HepG2 (cell line): ENCODE measurements around the gene MYO1G. TPM values are rescaled to one million over a fixed set of nuclear protein-coding genes. Genes with fewer than 3 reads are reported as not detected.

Source experiments
- ATAC-seq: fragments of 200-7000 bp; cut with Tn5 transposase; 3 replicates; pipeline ENCODE4 v1.9.1; 2020; ENCODE audit warnings: mild to moderate bottlenecking, moderate library complexity
- BruUV-seq: library from RNA; stranded (reverse); fragments of 400-500 nt; replicated peaks from 2 replicates; lab custom pipeline; 2021; lab: Mats Ljungman, UMichigan
- CTCF ChIA-PET: fragments of 300-600 bp; formaldehyde crosslinking; extraction: SDS; loops from one replicate; lab custom pipeline; 2021; ENCODE audit warnings: low total read pairs, inconsistent platforms, low intra/inter-chr PET ratio; lab: Yijun Ruan, JAX
- POLR2A ChIA-PET: fragments of 350-600 bp; sonication (Branson Sonifier 250); formaldehyde crosslinking; loops from one replicate; lab custom pipeline; 2020; ENCODE audit warnings: antibody characterized with exemption, inconsistent platforms; lab: Yijun Ruan, JAX
- DNase-seq: peaks from one replicate; pipeline ENCODE4 v3.0.0-alpha.2; 2015; ENCODE audit warnings: low spot score
- FAIRE-seq: peaks from 3 replicates; lab custom pipeline; 2011; peaks lifted over from hg19 to GRCh38; lab: Jason Lieb, UNC
- H2AFZ ChIP-seq: one replicate; pipeline ENCODE4 v1.6.1; 2011; ENCODE audit warnings: low read length, inconsistent platforms
- H3K27ac ChIP-seq: fragments of 300-600 bp; 3 replicates; pipeline ENCODE4 v1.8.0; 2011; ENCODE audit warnings: mixed run types, mild to moderate bottlenecking, mixed read lengths, low read length, inconsistent platforms; ENCODE audit not compliant: insufficient read depth; ENCODE audit errors: extremely low read length
- H3K27me3 ChIP-seq, 2 experiments: fragments of 200-600 bp in 1 of 2; 2 replicates in 1 of 2; 3 replicates in 1 of 2; pipeline versions ENCODE4 v1.6.0 to v1.8.0; 2011; ENCODE audit warnings: low read length in 2 of 2, mild to moderate bottlenecking in 2 of 2, moderate library complexity in 2 of 2, inconsistent platforms in 1 of 2; ENCODE audit not compliant: insufficient read depth in 2 of 2, control insufficient read depth in 1 of 2
- H3K36me3 ChIP-seq, 2 experiments: fragments of 200-600 bp in 1 of 2; replicated peaks in 1 of 2; 2 replicates in 1 of 2; 3 replicates in 1 of 2; pipeline versions ENCODE4 v1.5.1 to v1.8.0; 2011; ENCODE audit warnings: low read length in 2 of 2, inconsistent platforms in 1 of 2; ENCODE audit not compliant: insufficient read depth in 2 of 2, control insufficient read depth in 1 of 2
- H3K4me1 ChIP-seq: 2 replicates; pipeline ENCODE4 v1.5.1; 2012; ENCODE audit warnings: low read length, inconsistent platforms; ENCODE audit not compliant: insufficient read depth
- H3K4me2 ChIP-seq: 2 replicates; pipeline ENCODE4 v1.6.0; 2011; ENCODE audit warnings: low read depth, low read length, inconsistent platforms
- H3K4me3 ChIP-seq, 3 experiments: fragments of 200-600 bp in 1 of 3; sonication (generic), shearing (Covaris generic) in 1 of 3; replicated peaks in 1 of 3; 2 replicates each; pipeline ENCODE4 v1.5.1; 2011 to 2016; ENCODE audit warnings: low read length in 3 of 3, inconsistent platforms in 2 of 3, low read depth in 2 of 3, mild to moderate bottlenecking in 2 of 3, control low read depth in 1 of 3, mixed read lengths in 1 of 3; ENCODE audit not compliant: insufficient read depth in 1 of 3
- H3K79me2 ChIP-seq: one replicate; pipeline ENCODE4 v1.6.1; 2011; ENCODE audit warnings: low read length, inconsistent platforms; ENCODE audit not compliant: insufficient read depth
- H3K9ac ChIP-seq: 2 replicates; pipeline ENCODE4 v1.6.0; 2011; ENCODE audit warnings: mild to moderate bottlenecking, low read depth, low read length, inconsistent platforms; ENCODE audit not compliant: insufficient read depth
- H3K9me3 ChIP-seq: 2 replicates; pipeline ENCODE4 v1.5.1; 2012; ENCODE audit warnings: mild to moderate bottlenecking, low read length
- H4K20me1 ChIP-seq: 2 replicates; pipeline ENCODE4 v1.6.0; 2011; ENCODE audit warnings: inconsistent platforms, mild to moderate bottlenecking, low read length, moderate library complexity; ENCODE audit not compliant: insufficient read depth
- FOXM1 ChIP-seq: sonication (generic); formaldehyde crosslinking; IDR thresholded peaks from 2 replicates; pipeline ENCODE4 v1.5.0; 2020; ENCODE audit warnings: missing genetic modification reagents
- ZNF44 ChIP-seq: sonication (generic); formaldehyde crosslinking; IDR thresholded peaks from 2 replicates; pipeline ENCODE4 v1.5.1; 2020; ENCODE audit warnings: mild to moderate bottlenecking, missing genetic modification reagents
- ZNF687 ChIP-seq: sonication (generic); formaldehyde crosslinking; IDR thresholded peaks from 2 replicates; pipeline ENCODE4 v1.5.1; 2020; ENCODE audit warnings: mild to moderate bottlenecking, missing genetic modification reagents, moderate library complexity
- WGBS: methylation state at CpG from one replicate; pipeline ENCODE4 v1.1.6; 2017; ENCODE audit warnings: low lambda C conversion rate; 5-methylcytosine and 5-hydroxymethylcytosine counted together
- in situ Hi-C: cut with HindIII; loops from 2 replicates; pipeline ENCODE4 v1.10.0; 2017; ENCODE audit warnings: low pct_unique_long_range_greater_than_20kb; ENCODE audit not compliant: extremely low pct_ligation_motif_present
- intact Hi-C: fragments of 100-400 bp; cut with micrococcal nuclease; formaldehyde crosslinking; loops from one replicate; pipeline ENCODE4 v1.10.0; 2022; ENCODE audit not compliant: unreplicated experiment
- polyA plus RNA-seq, 8 experiments: library from polyadenylated mRNA; depleted of rRNA in 3 of 8; stranded (reverse) in 7 of 8; unstranded in 1 of 8; fragments of >200 nt; fragmentation: Illumina TruSeq in 4 of 8; extraction: Trizol in 4 of 8; gene quantifications; 2 replicates each; pipeline versions ENCODE4 v1.2.1 to v1.2.3, GENCODE V29; 2011 to 2016; ENCODE audit warnings: low read depth in 4 of 8, missing spikeins in 1 of 8, mixed read lengths in 1 of 8; ENCODE audit not compliant: insufficient read depth in 1 of 8
- total RNA-seq, 5 experiments: library from RNA; depleted of rRNA; stranded (reverse); fragments of >200 nt; fragmentation: Illumina TruSeq; extraction: Trizol; gene quantifications; 2 replicates each; pipeline ENCODE4 v1.2.3, GENCODE V29; 2016; ENCODE audit warnings: low read depth in 1 of 5
- TF ChIP-seq, protein P1 (sequence below): sonication (generic); formaldehyde crosslinking; IDR thresholded peaks from 2 replicates; pipeline ENCODE4 v1.4.0; 2020; ENCODE audit warnings: missing genetic modification reagents

The MYO1G gene
- total and polyA plus RNA-seq, 2 of the 13 experiments (the other 11 are each of a cell fraction or from before 2014, with no cell fraction given), result 0.29 to 1.1 TPM

- peak; percentile 19 for TF ChIP-seq ZNF687 (CRISPR knock-in tag)
- TF ChIP-seq, all 625 proteins: peak for 3
Measured at GRCh38 chr7:44961844-44962482, 16.9 kb downstream of the MYO1G start (continued).

- no peak for DNase-seq
- CTCF ChIA-PET, result no interaction called here
- no peak overlapping the region for H3K4me3 ChIP-seq
- BruUV-seq, result no TSS peak
- TF ChIP-seq, protein P1, sequence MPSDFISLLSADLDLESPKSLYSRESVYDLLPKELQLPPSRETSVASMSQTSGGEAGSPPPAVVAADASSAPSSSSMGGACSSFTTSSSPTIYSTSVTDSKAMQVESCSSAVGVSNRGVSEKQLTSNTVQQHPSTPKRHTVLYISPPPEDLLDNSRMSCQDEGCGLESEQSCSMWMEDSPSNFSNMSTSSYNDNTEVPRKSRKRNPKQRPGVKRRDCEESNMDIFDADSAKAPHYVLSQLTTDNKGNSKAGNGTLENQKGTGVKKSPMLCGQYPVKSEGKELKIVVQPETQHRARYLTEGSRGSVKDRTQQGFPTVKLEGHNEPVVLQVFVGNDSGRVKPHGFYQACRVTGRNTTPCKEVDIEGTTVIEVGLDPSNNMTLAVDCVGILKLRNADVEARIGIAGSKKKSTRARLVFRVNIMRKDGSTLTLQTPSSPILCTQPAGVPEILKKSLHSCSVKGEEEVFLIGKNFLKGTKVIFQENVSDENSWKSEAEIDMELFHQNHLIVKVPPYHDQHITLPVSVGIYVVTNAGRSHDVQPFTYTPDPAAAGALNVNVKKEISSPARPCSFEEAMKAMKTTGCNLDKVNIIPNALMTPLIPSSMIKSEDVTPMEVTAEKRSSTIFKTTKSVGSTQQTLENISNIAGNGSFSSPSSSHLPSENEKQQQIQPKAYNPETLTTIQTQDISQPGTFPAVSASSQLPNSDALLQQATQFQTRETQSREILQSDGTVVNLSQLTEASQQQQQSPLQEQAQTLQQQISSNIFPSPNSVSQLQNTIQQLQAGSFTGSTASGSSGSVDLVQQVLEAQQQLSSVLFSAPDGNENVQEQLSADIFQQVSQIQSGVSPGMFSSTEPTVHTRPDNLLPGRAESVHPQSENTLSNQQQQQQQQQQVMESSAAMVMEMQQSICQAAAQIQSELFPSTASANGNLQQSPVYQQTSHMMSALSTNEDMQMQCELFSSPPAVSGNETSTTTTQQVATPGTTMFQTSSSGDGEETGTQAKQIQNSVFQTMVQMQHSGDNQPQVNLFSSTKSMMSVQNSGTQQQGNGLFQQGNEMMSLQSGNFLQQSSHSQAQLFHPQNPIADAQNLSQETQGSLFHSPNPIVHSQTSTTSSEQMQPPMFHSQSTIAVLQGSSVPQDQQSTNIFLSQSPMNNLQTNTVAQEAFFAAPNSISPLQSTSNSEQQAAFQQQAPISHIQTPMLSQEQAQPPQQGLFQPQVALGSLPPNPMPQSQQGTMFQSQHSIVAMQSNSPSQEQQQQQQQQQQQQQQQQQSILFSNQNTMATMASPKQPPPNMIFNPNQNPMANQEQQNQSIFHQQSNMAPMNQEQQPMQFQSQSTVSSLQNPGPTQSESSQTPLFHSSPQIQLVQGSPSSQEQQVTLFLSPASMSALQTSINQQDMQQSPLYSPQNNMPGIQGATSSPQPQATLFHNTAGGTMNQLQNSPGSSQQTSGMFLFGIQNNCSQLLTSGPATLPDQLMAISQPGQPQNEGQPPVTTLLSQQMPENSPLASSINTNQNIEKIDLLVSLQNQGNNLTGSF (CRISPR knock-in tag), result no peak
- TF ChIP-seq FOXM1, result no peak
- TF ChIP-seq ZNF44 (CRISPR knock-in tag), result no peak
- TF ChIP-seq, all 625 proteins: peak for 0
- H2AFZ ChIP-seq, result no peak overlapping the region
- ATAC-seq (no peak), FAIRE-seq (no peak)
- no peaks in the 10 kb centered on the region for H4K20me1 ChIP-seq
- H3K36me3 ChIP-seq, result no peaks in the 10 kb centered on the region
- intact Hi-C loops (no loop called here), in situ Hi-C loops (loop anchor here (25.0 kb wide), 1 partner anchor 302 kb away; no protein-coding TSS in a partner anchor)
- H3K9ac ChIP-seq, result no peak overlapping the region
- no peak overlapping the region for H3K27ac ChIP-seq
- H3K79me2 ChIP-seq, result no peaks in the 10 kb centered on the region
- no peaks in the 10 kb centered on the region for H3K9me3 ChIP-seq
- no peak overlapping the region for H3K4me2 ChIP-seq
- POLR2A ChIA-PET, result no interaction called here
- WGBS, result 0% methylated on average over 3 of the region's 4 CpGs
- peaks cover 8% of the 10 kb centered on the region; the same call in 1 of the 2 replicates for H3K4me1 ChIP-seq
- peaks cover 1 to 14% of the 10 kb centered on the region in 2 experiments; a peak in 2 of 5 replicates for H3K27me3 ChIP-seq
Measured at GRCh38 chr7:44960011-44960580, 18.7 kb downstream of the MYO1G start.
